Coronary artery (tissue), 2 donors: ENCODE results near the gene BRICD5.
"Not testable (repeated sequence)": the region's sequence is repeated elsewhere in the genome, so short reads cannot be mapped to it uniquely, and the experiment has no call there.

Source experiments
- DNase-seq: peaks from one replicate; pipeline ENCODE4 v3.0.0-alpha.2; 2017; ENCODE audit warnings: low spot score
- H3K27ac ChIP-seq, 2 donors: fragments of 200-600 bp; sonication (generic); one replicate each; pipeline ENCODE4 v1.5.1; 2016 to 2019
- H3K4me3 ChIP-seq: fragments of 200-600 bp; sonication (generic); 2 replicates; pipeline ENCODE4 v1.5.1; 2016; ENCODE audit warnings: mild to moderate bottlenecking, moderate library complexity
- TF ChIP-seq, protein P1 (sequence below): fragments of 200-600 bp; sonication (generic); IDR thresholded peaks from one replicate; pipeline ENCODE4 v1.5.1; 2019; ENCODE audit warnings: antibody characterized with exemption

BRICD5 gene

DNA sequence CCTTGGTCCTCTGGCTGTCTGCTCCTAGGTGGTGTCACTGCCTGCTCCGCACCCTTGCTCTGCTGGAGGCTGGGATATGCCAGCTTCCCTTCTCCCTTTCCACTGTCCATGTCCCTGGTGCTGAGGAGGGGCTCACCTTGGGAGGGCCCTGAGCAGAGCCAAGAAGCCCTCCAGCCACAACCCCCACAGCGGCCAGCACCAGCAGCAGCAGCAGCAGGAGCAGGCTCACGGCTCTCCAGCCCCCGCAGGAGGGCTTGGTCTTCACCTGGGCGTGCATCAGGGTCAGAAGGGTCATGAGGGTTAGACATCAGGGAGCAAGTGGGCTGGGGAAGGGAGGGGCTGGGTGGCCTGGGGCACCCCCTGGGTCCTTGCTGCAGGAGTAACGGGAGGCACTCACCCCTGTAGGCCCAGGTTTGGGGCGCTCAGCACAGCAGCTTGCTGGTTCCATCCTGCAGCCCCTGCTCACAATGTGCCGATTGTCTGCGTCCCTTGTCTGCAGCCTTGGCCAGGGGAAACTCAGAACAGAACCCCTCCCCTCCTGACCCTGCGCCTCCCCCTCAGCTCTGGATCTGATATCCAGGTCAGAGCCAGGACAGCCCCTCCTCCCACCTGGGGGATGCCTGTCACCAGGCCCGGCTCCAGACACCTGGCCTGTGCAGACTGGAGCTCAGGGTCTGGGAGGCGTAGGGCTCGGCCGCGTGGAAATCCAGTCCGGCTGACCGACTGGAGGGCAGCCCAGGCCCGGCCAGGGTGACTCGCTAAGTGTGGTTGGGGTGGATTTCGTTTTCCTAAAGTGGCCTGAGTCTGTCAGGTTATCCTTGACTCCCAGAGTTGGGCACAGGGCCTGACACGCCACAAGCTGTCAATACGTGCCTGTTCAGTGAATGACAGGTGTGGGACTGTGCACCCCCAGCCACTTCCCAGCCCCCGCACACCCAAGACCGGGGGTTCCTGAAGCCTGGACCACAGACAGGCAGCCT lies at the start of gene BRICD5:
Gene BRICD5 (minus strand): TSS at position 478 of the 980 bp plus-strand sequence. CDS start 30 bp downstream, at position 448.
- Histone ChIP-seq H3K27ac (no peak within 1 kb of the TSS), H3K4me3 (no peak within 1 kb of the TSS)
- DNase-seq = no peak
- TF ChIP-seq, protein P1, sequence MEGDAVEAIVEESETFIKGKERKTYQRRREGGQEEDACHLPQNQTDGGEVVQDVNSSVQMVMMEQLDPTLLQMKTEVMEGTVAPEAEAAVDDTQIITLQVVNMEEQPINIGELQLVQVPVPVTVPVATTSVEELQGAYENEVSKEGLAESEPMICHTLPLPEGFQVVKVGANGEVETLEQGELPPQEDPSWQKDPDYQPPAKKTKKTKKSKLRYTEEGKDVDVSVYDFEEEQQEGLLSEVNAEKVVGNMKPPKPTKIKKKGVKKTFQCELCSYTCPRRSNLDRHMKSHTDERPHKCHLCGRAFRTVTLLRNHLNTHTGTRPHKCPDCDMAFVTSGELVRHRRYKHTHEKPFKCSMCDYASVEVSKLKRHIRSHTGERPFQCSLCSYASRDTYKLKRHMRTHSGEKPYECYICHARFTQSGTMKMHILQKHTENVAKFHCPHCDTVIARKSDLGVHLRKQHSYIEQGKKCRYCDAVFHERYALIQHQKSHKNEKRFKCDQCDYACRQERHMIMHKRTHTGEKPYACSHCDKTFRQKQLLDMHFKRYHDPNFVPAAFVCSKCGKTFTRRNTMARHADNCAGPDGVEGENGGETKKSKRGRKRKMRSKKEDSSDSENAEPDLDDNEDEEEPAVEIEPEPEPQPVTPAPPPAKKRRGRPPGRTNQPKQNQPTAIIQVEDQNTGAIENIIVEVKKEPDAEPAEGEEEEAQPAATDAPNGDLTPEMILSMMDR = no peak

DNA sequence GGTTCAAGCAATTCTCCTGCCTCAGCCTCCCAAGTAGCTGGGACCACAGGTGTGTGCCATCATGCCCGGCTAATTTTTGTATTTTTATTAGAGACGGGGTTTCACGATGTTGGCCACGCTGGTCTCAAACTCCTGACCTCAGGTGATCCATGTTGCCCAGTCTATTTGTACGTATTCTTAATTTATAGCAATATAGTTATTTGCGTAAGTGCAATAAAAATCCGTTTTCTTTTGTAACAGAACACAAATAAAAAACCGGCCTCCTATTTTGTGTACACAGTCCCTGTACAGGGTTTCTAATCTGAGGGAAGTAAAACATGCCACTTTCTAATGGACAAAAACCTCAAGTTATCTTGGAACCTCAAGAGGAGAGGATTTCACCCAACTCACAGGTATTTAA lies 49.6 kb upstream of the BRICD5 start:
- Histone ChIP-seq H3K27ac (no peak overlapping the region), H3K4me3 (no peak overlapping the region)
- no peak for DNase-seq
- TF ChIP-seq, protein P1 = no peak

DNA sequence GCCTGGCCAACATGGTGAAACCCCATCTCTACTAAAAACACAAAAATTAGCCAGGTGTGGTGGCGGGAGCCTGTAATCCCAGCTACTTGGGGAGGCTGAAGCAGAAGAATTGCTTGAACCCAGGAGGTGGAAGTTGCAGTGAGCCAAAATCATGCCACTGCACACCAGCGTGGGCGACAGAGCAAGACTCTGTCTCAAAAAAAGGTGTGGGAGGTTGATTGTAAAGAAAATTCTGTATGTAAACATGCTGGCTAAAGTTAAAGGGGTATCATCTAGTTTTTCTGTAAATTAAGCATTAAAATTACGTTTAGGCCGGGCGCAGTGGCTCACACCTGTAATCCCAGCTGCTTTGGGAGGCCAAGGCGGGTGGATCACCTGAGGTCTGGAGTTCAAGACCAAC lies 47.9 kb upstream of the BRICD5 start:
- not testable (repeated sequence) for H3K4me3 ChIP-seq, DNase-seq, H3K27ac ChIP-seq

DNA sequence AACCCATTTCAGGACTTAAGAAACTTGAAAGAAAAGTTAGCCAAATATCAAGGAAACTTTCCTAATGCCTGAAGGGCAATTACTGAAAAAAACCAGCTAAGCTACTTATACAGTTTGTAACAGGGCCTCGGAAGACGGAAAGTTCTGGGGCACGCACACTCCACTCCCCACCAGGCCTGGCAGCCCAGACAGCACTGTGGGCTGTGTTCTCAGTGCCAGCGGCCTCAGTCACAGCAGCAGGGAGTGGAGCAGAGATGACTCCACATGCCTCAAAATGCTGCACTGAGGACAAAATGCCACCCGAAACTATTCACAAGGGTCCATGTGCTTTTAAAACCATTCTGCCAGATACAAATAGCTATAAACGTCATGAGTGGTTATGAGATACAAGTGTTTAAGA lies 47.1 kb upstream of the BRICD5 start:
- no peak overlapping the region for H3K4me3 ChIP-seq
- H3K27ac ChIP-seq = no peak overlapping the region
- DNase-seq = no peak
- TF ChIP-seq, protein P1 = no peak

DNA sequence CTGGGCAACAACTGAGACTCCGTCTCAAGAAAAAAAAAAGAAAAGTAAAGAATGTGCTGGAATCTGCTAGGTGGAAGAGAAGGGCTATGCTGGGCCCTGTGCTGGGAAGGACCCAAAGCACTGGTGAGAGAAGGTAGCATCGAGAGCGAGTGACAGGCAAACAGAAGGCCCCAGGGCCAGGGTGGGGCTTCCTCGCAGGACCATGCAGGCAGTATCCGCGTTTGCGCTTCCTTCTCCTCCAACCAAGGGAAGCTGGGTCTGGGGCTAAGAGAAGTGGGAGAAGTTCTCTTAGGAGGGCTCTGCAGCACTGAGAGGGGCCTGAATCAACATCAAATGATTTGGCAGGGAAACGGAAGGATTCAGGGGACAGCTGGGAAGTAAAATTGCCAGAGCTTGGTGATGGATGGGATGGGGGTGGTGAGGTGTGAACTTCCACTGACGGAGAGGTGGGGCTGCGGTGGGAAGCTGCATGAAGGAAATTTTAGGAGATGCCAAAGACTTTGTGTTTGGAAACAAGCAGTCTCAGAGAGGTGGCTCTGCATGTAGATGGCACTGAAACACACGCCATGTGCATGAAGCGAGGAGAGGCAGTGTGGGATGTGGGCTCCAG lies 46.0 kb upstream of the BRICD5 start:
- DNase-seq = no peak
- Histone ChIP-seq H3K4me3 (no peak overlapping the region), H3K27ac (no peak overlapping the region)
- TF ChIP-seq, protein P1 = no peak

DNA sequence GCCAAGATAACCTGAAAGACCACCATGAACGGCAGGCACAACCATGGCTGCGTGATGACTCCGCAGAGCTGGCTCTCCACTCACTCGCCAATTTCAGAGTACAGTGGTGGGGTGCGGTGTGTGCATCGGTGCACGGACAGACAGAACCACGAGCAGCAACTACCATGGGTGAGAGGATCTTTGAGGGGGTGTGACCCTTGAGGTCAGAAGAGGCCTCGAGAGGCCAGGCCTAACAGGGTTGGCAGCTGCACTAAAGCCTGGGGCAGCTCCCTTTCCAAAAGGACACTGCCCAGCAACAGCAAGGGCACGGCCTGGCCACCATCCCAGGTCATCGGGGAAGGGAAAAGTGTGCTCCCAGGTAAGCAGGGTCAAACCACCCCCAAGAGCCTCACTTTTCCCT lies 42.6 kb upstream of the BRICD5 start:
- DNase-seq = no peak
- Histone ChIP-seq H3K4me3 (no peak overlapping the region), H3K27ac (no peak overlapping the region)
- TF ChIP-seq, protein P1 = no peak

DNA sequence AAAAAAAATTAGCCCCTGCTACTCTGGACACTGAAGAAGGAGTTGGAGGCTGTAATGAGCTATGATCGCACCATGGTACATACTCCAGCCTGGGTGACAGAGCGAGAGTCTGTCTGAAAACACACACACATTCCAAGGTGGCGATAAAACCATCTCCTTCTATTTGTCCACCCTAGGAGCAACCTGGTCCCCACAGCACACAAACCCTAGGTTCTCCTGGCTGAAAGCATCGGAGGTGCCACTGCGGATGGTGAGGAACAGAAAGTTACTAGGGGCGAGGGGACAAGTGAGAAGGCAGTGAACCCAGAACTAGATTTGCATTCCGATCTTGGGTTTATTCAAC lies 42.1 kb upstream of the BRICD5 start:
- TF ChIP-seq, protein P1 = no peak
- H3K4me3 ChIP-seq = no peak overlapping the region
- no peak for DNase-seq
- H3K27ac ChIP-seq = no peak overlapping the region
